ENCODE measurements around the gene SLFN11.
"Not testable (repeated sequence)": the region's sequence is repeated elsewhere in the genome, so short reads cannot be mapped to it uniquely, and the experiment has no call there.

The SLFN11 gene, protein sequence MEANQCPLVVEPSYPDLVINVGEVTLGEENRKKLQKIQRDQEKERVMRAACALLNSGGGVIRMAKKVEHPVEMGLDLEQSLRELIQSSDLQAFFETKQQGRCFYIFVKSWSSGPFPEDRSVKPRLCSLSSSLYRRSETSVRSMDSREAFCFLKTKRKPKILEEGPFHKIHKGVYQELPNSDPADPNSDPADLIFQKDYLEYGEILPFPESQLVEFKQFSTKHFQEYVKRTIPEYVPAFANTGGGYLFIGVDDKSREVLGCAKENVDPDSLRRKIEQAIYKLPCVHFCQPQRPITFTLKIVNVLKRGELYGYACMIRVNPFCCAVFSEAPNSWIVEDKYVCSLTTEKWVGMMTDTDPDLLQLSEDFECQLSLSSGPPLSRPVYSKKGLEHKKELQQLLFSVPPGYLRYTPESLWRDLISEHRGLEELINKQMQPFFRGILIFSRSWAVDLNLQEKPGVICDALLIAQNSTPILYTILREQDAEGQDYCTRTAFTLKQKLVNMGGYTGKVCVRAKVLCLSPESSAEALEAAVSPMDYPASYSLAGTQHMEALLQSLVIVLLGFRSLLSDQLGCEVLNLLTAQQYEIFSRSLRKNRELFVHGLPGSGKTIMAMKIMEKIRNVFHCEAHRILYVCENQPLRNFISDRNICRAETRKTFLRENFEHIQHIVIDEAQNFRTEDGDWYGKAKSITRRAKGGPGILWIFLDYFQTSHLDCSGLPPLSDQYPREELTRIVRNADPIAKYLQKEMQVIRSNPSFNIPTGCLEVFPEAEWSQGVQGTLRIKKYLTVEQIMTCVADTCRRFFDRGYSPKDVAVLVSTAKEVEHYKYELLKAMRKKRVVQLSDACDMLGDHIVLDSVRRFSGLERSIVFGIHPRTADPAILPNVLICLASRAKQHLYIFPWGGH

DNA sequence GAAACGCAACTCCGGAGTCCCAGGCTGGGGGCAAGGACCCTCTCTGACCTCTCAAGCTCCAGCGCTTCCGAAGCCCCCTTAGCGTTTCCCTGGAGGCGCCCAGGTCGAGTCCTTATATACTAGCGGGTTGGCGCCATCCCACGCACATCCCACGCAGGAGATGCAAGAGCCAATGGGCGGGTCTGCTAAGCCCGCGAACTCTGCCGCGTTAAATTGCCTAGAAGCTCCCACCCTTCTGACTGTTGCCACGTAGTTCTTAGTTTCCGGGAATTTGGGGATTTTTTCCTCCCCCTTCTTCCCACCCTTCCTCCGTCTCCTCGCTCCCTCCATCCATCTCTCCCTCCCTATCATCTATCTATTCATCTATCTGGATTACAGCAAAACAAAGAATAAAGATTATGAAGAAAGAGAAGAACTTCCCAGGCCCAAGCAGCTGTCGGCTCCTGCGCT is at the start of gene SLFN11:
Gene SLFN11 (minus strand): TSS at position 88 of the 450 bp plus-strand sequence. CDS start 9,814 bp downstream, outside the sequence.
- peak; percentile 24 to 60 for DNase-seq

DNA sequence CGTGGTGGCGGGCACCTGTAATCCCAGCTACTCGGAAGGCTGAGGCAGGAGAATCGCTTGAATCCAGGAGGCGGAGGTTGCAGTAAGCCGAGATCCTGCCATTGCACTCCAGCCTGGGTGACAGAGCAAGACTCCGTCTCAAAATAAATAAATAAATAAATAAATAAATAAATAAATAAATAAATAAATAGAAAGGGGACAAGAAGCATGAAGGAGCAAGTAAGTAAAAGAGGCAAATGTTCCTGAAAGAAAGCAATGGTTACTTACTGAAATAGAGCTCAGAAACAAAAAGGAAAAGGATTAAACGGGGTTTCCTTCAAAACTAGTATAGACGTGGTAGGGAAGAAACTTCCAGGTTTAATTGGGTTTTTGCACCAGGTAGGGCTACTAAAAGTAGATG is 47.6 kb upstream of the SLFN11 start:
- not testable (repeated sequence) for DNase-seq

DNA sequence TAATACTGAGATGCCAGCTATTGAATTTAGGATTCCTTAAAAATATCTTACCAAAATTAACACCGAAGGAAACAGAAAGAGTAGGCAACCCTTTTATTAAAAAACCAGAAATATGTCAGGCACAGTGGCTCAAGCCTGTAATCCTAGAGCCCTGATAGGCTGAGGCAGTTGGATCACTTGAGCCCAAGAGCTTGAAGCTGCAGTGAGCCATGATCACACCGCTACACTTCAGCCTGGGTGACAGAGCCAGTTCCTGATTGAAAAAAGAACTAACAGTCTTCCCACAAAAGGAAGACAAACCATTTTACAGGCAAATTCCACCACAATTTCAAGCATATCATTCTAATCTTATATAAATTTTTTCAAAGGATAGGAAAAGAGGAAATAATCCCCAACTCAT is 43.2 kb upstream of the SLFN11 start:
- no peak for DNase-seq

DNA sequence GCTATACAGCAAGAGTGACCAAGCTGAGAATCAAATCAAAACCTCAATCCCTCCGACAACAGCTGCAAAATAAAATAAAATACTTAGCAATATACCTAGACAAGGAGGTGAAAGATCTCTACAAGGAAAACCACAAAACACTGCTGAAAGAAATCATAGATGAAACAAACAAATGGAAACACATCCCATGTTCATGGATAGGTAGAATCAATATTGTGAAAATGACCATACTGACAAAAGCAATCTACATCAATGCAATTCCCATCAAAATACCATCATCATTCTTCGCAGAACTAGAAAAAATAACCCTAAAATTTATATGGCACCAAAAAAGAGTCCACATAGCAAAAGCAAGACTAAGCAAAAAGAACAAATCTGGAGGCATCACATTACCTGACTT is 41.3 kb upstream of the SLFN11 start:
- DNase-seq, result not testable (repeated sequence)

DNA sequence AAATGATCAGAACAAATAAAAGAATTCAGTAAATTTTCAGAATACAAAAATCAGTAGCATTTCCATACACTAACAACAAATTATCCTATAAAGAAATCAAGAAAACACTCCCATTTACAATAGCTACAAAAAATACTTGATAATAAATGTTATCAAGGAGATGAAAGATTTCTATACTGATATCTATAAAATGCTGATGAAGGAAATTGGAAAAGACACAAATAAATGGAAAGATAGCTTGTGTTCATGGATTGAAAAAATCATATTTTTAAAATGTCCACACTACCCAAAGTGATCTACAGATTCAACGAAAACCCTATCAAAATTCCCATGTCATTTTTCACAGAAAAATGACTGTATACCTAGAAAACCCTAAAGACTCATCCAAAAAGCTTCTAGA is 40.8 kb upstream of the SLFN11 start:
- no peak for DNase-seq

DNA sequence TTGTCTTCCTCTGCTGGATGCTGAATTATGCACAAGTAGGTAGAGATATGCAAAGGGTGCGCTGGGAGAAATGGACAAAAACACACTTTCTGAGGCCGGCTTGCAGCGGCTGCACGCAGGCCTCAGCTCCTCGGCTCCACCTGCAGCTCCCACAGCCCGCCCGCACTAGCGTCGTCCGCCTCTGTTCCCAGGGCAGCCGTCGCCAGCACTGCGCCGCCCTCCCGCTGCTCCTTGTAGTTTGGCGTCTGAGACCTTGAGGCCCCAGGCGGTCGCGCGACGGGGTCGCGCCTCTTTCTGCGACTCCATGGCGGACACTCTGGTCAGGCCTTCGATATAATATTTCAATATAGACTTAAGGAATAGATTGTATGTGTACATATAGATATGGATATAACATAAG is 34.1 kb upstream of the SLFN11 start:
- DNase-seq, result no peak

DNA sequence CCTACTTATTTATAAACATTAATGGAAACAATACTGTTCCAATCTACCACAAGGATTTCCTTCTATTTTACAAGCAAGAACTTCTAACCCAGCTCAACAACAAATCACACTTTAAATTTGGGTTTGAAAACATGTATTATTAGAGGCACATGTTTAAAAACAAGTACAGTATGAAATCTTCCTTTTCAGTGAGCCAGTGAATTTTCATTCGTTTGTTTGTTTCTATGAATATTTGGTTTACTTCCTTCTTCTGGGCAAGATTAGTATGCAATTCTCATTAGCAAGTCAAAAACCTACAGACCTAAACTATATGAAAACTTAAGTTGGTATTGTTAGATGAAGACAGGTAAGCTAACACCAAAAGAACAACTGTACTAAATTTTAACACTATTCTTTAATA is 33.1 kb upstream of the SLFN11 start:
- no peak for DNase-seq

DNA sequence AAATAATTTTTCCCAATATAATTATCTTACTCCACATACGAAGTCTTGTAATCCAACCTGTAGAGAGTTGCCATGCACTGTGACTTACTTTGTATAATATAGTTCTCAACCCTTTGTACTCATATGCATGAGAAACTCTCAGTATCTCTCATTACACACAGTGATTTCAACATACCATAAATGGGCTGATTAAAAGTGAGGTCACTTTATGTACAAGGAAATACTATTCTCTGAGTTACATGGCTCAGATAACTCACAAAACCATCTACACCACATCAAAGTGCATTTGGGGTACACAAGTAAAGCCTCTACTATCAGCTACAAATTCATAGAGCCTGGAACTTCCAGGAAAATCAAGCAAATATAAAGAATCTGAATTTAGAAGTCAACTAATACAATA is 30.9 kb upstream of the SLFN11 start:
- DNase-seq, result no peak

DNA sequence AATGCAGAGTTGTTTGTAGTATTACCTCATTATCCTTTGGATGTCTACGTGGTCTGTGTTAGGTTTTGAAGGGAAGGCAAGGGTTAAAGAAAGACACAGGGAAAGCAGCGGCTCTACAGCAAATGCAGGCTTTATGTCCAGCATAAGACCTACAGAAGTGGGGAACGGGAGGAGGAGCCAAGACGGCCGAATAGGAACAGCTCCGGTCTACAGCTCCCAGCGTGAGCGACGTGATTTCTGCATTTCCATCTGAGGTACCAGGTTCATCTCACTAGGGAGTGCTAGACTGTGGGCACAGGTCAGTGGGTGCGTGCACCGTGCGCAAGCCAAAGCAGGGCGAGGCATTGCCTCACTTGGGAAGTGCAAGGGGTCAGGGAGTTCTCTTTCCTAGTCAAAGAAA is 20.4 kb upstream of the SLFN11 start:
- not testable (repeated sequence) for DNase-seq

DNA sequence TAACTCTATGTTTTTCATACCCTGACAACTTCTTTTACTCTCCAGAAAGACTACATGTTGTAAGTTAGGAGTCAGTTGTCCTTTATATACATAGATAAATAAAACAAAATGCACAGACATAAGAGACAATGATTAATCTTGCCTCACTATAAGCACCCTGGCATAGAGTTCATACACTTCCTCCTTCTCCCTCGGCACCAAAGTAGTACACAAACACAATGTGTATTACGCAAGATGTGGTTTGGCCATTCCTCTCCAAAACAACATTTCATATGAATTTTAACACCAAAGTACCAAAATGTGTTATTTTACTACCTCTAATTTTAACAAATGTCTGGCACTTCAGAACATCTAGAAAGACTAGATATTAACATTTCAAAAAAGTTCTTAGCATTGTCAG is 17.2 kb upstream of the SLFN11 start:
- DNase-seq, result no peak

DNA sequence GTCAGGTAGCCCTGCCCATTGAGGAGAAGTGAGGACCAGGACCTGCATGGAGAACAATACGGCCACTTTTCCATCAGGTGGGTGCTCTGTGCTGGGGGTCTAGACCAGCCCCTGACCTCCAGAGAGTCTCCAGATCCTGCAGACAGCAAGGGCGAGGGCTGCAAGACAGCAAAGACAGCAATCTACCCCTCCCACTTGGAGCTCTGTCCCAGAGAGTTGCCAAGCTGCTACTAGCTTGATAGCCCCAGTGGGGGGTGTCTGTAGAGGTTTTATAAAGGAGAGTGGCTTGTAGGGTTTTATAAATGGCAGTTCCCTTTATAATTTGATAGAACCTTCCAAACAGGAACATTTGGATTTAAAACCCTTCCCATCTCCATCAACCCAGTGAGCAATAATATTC is 16.7 kb upstream of the SLFN11 start:
- no peak for DNase-seq

DNA sequence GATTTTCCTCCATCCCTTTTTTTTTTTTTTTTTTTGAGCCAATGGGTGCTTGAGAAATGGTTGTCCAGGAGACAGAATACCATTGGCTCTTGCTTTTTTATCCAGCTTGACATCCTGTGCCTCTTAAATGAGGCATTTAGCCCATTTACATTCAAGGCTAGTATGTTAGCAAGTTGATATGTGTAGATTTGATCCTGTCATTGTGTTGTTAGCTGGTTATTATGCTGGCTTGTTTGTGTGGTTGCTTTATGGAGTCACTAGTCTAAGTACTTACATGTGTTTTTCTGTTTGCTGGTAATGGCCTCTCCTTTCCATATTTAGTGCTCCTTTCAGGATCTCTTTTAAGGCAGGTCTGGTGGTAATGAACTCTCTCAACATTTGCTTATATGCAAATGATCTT is 14.1 kb upstream of the SLFN11 start:
- no peak for DNase-seq

DNA sequence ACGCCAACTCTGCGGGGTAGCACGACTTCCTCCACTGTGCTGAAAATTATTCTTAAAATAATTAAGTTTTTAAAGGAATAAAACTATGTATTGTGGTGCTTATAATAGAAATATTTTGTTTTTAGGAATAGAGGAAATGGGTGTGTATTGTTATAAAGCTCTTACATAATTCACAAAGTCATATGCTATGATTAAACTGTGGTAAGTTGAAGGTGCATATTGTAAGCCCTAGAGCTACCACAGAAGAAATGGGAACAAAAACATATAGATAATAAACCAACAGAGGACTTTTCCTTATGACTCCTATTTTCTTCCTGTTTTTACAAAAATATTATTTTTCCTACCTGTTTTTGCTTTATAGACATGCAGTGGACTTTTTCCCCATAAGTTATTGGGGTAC is 4.3 kb upstream of the SLFN11 start:
- DNase-seq, result no peak

DNA sequence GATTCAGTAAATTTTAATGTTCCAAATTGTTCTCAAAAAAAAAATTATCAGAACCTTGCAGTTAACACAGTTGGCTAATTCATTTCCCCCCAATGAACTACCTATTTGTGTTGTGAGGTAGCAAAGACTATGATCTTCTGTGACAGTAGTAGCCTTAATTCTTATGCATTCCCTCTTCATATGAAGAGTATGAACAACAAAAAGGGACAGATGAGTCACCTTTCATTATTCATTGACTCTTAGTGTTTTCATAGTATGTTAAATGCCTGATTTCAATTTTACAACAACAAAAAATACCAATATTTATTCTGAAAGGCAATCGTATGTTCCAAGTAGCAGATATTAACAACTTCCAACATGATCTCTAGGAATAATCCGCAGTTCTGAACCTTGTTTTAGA is 3.6 kb upstream of the SLFN11 start:
- DNase-seq, result no peak

DNA sequence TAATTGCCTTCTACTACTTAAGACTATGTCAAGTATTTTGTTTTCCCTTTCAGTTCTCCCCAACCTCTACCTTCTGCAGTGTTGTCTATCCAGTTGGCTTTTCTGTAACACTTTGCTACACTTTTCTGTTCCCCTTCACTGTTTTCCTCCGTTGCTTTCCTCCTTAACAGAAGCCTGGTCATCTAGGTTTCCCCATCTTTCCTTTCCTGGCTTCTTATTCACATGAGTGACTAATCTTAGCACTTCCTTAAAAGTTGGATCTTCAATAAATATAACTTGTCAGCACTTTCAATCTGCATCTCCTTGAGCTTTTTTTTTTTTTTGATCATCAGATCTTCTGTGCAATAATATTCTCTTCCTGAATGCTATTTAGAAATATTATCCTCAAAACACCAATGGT is 2.8 kb upstream of the SLFN11 start:
- no peak for DNase-seq

DNA sequence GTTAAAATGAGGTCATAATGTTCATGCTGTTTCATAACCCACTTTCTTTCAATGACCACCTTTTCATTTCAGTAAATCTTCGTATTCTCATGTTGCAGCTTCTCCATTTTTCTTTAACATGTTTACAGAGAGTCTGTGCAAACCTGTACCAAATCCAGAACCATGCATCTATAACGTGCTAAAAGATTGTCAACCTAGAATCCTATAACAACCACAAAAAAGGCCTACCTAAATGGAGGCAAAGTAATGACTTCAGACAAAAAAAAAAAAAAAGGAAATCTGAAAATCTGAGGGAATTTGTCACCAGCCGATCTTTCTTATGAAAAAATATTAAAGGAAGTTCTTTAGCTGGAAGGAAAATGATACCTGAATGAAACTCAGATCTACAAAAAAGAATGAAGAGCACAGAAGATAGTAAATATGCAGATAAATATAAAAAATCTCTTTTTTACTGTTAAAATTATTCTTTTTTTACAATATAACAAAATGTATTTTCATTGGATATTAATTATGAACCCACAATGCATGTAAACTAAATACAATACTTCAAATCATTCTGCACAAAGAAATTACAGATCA is 1.4 kb upstream of the SLFN11 start:
- DNase-seq, result no peak

DNA sequence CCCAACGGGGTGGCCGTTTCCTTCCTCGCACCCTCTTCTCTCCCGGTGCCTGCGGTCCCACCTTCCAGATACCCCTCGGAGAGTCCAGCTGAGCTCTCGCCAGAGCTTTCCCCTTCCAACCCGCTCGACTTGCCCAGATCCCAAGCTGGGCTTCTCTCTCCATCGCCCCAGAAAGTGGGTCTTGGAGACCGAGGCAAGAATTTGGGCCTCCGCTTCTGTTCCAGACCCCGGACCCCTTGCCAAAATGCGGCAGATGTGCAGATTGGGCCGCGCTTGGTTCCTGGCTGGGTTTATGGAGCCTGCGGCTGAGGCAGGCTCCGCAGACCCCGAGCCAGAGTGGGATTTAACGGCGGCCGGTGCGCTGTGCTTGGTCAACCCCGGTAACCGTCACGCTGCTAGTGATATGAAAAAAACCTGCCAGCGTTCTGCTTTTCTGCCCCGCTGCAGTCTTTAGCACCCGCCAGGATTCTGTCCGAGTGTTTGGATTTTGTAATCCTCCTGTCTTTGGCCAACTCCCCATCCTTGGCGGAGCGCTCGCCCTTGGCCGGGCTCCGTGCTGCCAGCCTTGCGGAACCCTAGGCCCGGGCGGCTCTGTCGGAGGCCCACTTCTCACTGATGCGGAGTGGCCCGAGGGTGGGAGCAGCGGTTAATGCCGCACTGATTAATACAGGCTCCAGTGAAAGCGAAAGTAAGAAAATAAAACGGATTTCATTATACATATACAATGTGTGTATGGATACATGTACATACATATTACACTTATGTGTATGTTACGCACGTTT is 754 bp upstream of the SLFN11 start:
- peak in 1 of 2 experiments; percentile 13 for DNase-seq

DNA sequence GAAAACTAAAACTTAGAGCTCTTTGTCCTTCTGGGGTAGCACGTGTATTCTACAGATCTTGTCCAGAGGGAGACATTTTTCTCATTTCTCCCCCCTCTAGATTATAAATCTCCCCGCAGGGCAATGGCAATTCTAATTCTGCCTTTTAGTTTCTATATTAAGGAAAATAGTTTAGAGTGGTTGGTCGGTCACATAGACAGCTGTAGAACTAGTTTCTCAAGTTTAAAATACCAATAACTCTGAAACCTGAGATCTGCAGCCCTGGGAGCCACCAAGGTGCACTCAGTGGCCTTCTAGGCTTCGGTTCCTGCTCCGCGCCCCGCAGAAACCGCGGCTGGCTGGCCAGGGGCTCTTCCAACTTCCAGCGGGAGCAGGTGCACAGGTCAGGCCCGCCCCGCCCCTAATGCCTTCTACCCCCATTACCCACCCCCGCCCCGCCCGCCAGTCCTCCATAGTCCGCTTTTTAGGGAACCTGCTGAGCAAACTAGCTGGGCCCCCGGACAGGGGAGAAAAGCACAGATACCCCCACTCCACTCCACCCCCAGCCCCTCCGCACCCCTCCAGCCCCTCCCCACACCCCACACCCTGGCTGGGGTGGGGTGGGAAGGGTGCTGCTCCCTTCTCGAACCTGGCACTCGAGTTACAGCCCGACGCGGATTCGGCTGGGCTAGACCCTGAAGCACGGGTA is 431 bp downstream of the SLFN11 start:
- DNase-seq, result no peak

DNA sequence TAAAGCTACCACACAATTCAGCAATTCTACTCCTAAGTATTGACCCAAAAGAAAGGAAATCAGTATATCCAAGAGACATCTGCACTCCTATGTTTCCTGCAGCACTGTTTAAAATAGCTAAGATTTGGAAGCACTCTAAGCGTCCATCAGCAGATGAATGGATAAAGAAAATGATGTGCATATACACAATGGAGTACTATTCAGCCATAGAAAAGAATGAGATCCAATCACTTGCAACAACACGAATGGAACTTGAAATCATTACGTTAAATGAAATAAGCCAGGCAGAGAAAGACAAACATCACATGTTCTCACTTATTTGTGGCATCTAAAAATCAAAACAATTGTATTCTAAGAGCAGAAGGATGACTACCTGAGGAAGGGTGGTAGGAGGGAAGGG is 1.5 kb downstream of the SLFN11 start:
- no peak for DNase-seq

DNA sequence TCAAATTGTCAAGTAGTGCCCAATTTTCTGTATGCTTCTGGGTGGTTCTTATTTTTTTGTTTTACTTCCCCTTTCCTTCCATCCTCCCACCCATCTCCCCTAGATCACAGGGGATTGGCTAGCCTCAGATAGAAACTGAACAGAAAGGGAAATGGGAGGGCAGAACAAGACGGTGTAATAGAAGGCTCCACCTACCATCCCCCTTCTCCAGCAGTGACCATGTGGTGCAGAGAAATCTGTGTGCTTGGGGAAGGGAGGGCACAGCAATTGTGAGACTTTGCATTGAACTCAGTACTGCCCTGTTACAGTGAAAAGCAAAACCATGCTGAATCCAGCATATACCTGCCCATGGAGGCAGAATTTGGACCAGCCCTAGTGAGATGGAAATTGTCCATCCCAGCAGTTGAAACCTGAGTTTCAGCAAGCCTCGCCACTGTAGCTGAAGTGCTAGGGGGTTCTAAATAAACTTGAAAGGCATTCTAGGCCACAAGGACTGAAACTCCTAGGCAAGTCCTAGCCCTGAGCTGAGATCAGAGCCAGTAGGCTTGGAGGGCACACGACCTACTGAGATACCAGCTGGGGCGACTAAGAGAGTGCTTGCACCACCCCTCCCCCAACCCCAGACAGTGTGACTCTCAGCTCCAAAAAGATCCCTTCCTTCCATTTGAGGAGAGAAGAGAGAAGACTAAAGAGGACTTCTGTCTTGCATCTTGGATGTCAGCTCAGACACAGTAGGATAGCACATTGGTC is 5.2 kb downstream of the SLFN11 start:
- no peak for DNase-seq

DNA sequence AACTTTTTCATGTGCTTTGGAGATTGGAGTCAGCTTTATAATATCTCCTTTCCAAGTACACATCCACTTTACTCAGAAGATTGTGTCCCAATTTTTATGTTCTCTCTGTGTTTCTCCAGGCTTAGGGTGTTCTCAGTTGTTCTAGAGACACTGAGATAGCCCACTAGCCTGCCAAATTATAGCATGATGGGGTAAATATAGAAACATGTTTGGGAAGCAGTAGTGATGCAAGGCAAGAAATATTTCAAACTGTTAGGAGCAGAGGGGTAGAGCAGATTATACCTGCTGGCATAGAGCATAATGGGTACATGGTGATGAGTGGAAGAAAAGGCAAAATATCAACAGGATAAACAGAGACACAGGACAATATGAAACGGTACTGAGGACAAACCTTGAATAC is 12.4 kb downstream of the SLFN11 start:
- no peak for DNase-seq
